HG02884 (cell line): ENCODE results near the gene IFITM5.

Source experiments
- ATAC-seq: cut with Tn5 transposase; IDR thresholded peaks from one replicate; pipeline ENCODE4 v1.9.1; 2021; ENCODE audit warnings: mild to moderate bottlenecking, moderate library complexity; ENCODE audit not compliant: unreplicated experiment

Gene IFITM5

GRCh38 chr11:285021-285893 is 14.1 kb downstream of the IFITM5 start:
- ATAC-seq = no peak

DNA sequence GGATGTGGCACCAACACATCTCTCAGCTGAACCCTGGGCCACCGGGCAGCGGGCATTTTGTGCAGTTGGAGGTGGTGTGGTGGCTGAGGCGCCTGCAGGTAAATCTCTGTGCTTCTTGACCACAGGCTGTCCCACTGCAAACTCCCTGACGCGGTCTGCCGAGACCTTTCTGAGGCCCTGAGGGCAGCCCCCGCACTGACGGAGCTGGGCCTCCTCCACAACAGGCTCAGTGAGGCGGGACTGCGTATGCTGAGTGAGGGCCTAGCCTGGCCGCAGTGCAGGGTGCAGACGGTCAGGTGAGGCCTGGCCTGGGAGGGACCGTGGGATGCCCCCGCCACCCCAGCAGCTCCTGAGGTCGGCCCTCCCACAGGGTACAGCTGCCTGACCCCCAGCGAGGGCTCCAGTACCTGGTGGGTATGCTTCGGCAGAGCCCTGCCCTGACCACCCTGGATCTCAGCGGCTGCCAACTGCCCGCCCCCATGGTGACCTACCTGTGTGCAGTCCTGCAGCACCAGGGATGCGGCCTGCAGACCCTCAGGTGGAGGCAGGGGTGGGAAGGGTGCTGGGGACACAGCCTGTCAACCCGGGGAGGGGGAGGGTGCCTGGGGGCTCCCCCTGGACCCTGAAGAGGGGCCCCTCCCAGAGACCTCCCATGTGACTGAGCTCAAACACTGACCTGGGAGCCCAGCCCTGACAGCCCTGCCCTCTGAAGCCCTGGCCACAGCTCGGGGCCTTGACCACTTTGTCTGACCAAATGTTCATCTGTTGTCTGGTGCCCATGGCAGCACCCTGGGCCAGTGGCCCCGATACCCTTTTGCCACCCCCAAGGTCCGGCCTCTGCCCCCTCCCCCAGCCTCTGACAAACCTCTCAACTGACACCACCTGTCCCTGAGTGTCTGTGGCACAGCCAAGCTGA is 15.0 kb downstream of the IFITM5 start:
- ATAC-seq = no peak

GRCh38 chr11:283405-284104 is 15.8 kb downstream of the IFITM5 start:
- no peak for ATAC-seq

DNA sequence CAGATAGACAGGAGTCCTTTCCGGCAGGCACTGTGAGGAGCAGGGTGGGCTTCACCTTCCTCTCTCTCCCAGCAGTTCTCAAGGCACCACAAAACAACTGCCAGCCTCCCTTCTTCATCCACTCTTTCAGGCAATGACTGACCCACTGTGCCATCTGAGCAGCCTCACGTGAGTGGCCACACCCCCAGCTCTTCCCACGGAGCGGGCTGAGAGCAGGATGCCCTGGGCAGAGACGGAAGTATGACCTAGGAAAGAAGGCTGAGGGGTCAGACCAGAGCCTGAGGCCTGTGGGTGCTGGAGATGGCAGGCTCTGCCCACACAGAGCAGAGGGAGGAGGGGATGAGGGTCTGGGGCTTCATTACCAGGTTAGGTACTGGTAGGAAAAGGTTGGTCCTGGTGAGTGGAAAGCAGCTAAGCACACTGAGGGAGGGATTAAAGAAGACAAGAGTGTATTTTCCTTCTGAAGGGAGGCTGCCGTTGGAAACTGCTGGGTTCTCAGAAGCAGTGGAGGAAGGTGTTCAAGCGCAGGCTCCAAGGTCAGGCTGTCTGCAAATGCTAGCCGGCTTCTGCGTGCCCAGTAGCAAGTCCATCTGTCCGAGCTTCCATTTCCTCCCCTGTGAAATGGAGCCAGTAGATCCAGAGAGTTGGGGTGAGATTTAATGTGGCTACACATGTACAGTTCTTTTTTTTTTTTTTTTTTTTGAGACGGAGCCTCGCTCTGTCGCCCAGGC is 16.5 kb downstream of the IFITM5 start:
- ATAC-seq = no peak

DNA sequence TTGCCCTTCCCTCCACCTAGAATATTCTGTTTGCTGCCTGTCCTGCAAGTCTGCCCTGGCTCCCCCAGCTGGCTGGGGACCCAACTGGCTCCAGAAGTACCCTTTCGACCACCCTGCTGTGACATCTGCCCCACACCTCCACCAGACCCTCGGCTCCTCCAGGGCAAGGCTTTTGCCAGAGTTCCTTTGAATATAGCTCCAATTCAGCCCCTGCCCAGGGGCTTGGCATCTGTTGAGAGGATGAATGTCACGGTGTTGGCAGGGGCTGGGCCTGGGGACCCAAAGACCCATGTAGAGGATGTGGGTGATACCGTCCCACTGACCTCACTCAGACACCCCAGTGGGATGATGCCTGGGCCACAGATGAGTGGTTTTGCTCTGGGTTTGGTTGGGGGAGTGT is 17.2 kb downstream of the IFITM5 start:
- no peak for ATAC-seq

- ATAC-seq = no peak
Observed at GRCh38 chr11:281486-282161, 17.7 kb downstream of the IFITM5 start.

GRCh38 chr11:280706-281485 is 18.4 kb downstream of the IFITM5 start:
- ATAC-seq = no peak

GRCh38 chr11:279966-280705 is 19.2 kb downstream of the IFITM5 start:
- ATAC-seq = no peak

GRCh38 chr11:279040-279965 is 20.0 kb downstream of the IFITM5 start:
- ATAC-seq = no peak

- no peak for ATAC-seq
Observed at GRCh38 chr11:278001-278951, 21.1 kb downstream of the IFITM5 start, which contains the start of gene NLRP6. Gene NLRP6 (plus strand): TSS chr11:278407. CDS start chr11:278570, 163 bp downstream.

GRCh38 chr11:276219-276618 is 23.1 kb downstream of the IFITM5 start:
- no peak for ATAC-seq

- no peak for ATAC-seq
Observed at GRCh38 chr11:272931-273198, 26.5 kb downstream of the IFITM5 start.

DNA sequence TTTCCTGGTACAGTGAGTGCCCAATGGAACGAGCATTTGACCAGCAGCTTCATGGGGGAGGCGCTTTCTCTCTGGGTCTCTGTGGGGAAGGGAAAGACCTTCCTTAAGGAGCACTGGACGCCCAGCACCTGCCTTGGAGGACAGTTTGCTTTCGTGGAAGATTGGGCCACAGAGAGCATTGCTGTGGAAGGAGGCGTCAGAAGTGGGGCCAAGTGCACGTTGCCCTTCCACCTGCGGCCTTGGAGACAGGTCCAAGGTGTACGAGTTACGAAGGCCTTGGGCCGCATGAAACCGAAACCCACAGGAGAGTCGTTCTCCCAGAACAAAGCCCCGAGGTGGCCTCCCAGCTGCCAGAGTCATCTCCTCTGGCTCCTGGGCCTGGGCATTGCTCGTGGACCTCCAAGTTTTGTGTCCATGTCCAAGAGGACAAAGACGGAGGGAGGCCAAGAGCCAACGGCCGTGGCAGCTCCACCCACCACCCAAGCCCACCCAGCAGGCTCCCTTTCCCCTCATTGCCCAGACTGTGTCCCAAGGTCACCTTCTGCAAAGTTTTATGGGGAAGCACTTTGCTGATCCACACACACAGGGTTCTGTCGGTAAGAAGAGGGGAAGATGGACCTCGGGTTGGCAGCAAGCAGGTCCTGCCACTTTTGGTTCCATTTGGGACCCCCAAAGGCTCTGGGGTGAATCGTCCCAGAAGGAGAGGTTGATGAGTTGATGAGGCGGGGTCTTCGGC is 27.0 kb downstream of the IFITM5 start:
- ATAC-seq = no peak

GRCh38 chr11:271319-271715 is 28.0 kb downstream of the IFITM5 start:
- ATAC-seq = no peak

GRCh38 chr11:270451-271318 is 28.6 kb downstream of the IFITM5 start:
- ATAC-seq = no peak
